Lower lobe of right lung (tissue), 2 donors: ENCODE data around the gene JAZF1. TPM values are rescaled to one million over a fixed set of nuclear protein-coding genes. Genes with fewer than 3 reads are reported as not detected.

ENCODE experiments used
- ATAC-seq, 2 donors: fragments of 200-7000 bp; cut with Tn5 transposase; one replicate each; pipeline ENCODE4 v1.9.1; 2020 to 2022; ENCODE audit warnings: mild to moderate bottlenecking in 2 of 2, moderate library complexity in 2 of 2
- DNase-seq: peaks from one replicate; pipeline ENCODE4 v3.0.0-alpha.2; 2020
- H3K27ac ChIP-seq: fragments of 200-600 bp; one replicate; pipeline ENCODE4 v1.8.0; 2022
- H3K27me3 ChIP-seq: fragments of 200-600 bp; one replicate; pipeline ENCODE4 v1.8.0; 2022; ENCODE audit warnings: low read depth
- H3K36me3 ChIP-seq: fragments of 200-600 bp; one replicate; pipeline ENCODE4 v1.8.0; 2022; ENCODE audit warnings: mild to moderate bottlenecking
- H3K4me1 ChIP-seq: fragments of 200-600 bp; one replicate; pipeline ENCODE4 v1.8.0; 2022
- H3K4me3 ChIP-seq: fragments of 200-600 bp; one replicate; pipeline ENCODE4 v1.8.0; 2022; ENCODE audit warnings: mild to moderate bottlenecking
- H3K9me3 ChIP-seq: fragments of 200-600 bp; one replicate; pipeline ENCODE4 v1.8.0; 2022
- CTCF ChIP-seq: fragments of 200-600 bp; IDR thresholded peaks from one replicate; pipeline ENCODE4 v1.8.0; 2022; ENCODE audit warnings: antibody characterized with exemption, mild to moderate bottlenecking
- intact Hi-C: fragments of 100-400 bp; cut with DNase I; formaldehyde crosslinking; loops from one replicate; pipeline ENCODE4 v1.11.0; 2022
- total RNA-seq: library from RNA; stranded (reverse); fragmentation: NEBNext Ultra II Directional; extraction: Animal tissue kit (Norgen Biotek cat#: 25700); gene quantifications from one replicate; pipeline ENCODE4 v1.2.1, GENCODE V29; 2021
- donor health status: DM: no; HTN: yes; CAD: no; lungs with severe emphysema.

Gene JAZF1
- total RNA-seq, 1 donor from 2014 or later: 19.4 TPM

GRCh38 chr7:27947586-27948278 lies 232.9 kb downstream of the JAZF1 start:
- Histone ChIP-seq H3K27me3 (no peaks in the 10 kb centered on the region), H3K4me3 (no peak overlapping the region), H3K27ac (no peak overlapping the region), H3K36me3 (no peaks in the 10 kb centered on the region), H3K4me1 (no peaks in the 10 kb centered on the region), H3K9me3 (no peaks in the 10 kb centered on the region)
- TF ChIP-seq CTCF: no peak
- intact Hi-C loops: no loop called here
- ATAC-seq (no peak), DNase-seq (no peak)

- no peak for ATAC-seq
- H3K27me3 ChIP-seq: no peaks in the 10 kb centered on the region
- intact Hi-C loops: no loop called here
These were observed 234.2 kb downstream of the JAZF1 start for GRCh38 chr7:27946351-27946750.

GRCh38 chr7:27945058-27945795 lies 235.4 kb downstream of the JAZF1 start:
- intact Hi-C loops: no loop called here
- H3K4me3 ChIP-seq: no peak overlapping the region
- no peaks in the 10 kb centered on the region for H3K4me1 ChIP-seq
- H3K27ac ChIP-seq: no peak overlapping the region
- H3K9me3 ChIP-seq: no peaks in the 10 kb centered on the region
- ATAC-seq (no peak), DNase-seq (no peak)
- no peaks in the 10 kb centered on the region for H3K36me3 ChIP-seq
- TF ChIP-seq CTCF: no peak
- H3K27me3 ChIP-seq: no peaks in the 10 kb centered on the region

More at GRCh38 chr7:27946351-27946750, 234.2 kb downstream of the JAZF1 start:
- no peaks in the 10 kb centered on the region for H3K4me1 ChIP-seq
- no peak for TF ChIP-seq CTCF
- H3K27ac ChIP-seq: no peak overlapping the region
- no peak for DNase-seq
- no peaks in the 10 kb centered on the region for H3K9me3 ChIP-seq
- H3K4me3 ChIP-seq: no peak overlapping the region
- H3K36me3 ChIP-seq: no peaks in the 10 kb centered on the region

- Histone ChIP-seq H3K4me3 (no peak overlapping the region), H3K36me3 (no peaks in the 10 kb centered on the region), H3K4me1 (no peaks in the 10 kb centered on the region), H3K27ac (no peak overlapping the region), H3K27me3 (no peaks in the 10 kb centered on the region), H3K9me3 (no peaks in the 10 kb centered on the region)
- no peak for ATAC-seq
- TF ChIP-seq CTCF: no peak
- intact Hi-C loops: no loop called here
- DNase-seq: no peak
These were observed 236.0 kb downstream of the JAZF1 start for GRCh38 chr7:27944643-27945042.

GRCh38 chr7:27943241-27943640 lies 237.4 kb downstream of the JAZF1 start:
- TF ChIP-seq CTCF: no peak
- Histone ChIP-seq H3K27me3 (no peaks in the 10 kb centered on the region), H3K4me3 (no peak overlapping the region), H3K9me3 (no peaks in the 10 kb centered on the region), H3K27ac (no peak overlapping the region), H3K4me1 (no peaks in the 10 kb centered on the region), H3K36me3 (no peaks in the 10 kb centered on the region)
- DNase-seq (no peak), ATAC-seq (no peak)
- intact Hi-C loops: no loop called here
